NB4 (cell line): ENCODE data around the gene CERS1.

Experiments
- DNase-seq: peaks from one replicate; pipeline ENCODE4 v3.0.0; 2010; ENCODE audit warnings: low read depth
- H3K4me3 ChIP-seq: one replicate; pipeline ENCODE4 v1.5.1; 2011; ENCODE audit warnings: mild to moderate bottlenecking, low read depth, low read length, moderate library complexity
- CTCF ChIP-seq: IDR thresholded peaks from one replicate; pipeline ENCODE4 v1.5.1; 2012; ENCODE audit warnings: low read depth, low read length
- MAX ChIP-seq: IDR thresholded peaks from 2 replicates; pipeline ENCODE4 v1.6.1; 2011; ENCODE audit warnings: low read depth, low read length
- MYC ChIP-seq: IDR thresholded peaks from 2 replicates; pipeline ENCODE4 v1.6.1; 2011; ENCODE audit warnings: low read depth, low read length
- POLR2A ChIP-seq: IDR thresholded peaks from 2 replicates; pipeline ENCODE4 v1.6.1; 2011; ENCODE audit warnings: mild to moderate bottlenecking; ENCODE audit not compliant: insufficient read length; ENCODE audit errors: extremely low read depth

The CERS1 gene

GRCh38 chr19:18867199-18867598, 28.8 kb downstream of the CERS1 start:
- no peak overlapping the region for H3K4me3 ChIP-seq
- no peak for DNase-seq
- TF ChIP-seq MYC: no peak
- TF ChIP-seq POLR2A: no peak
- TF ChIP-seq MAX: no peak
- TF ChIP-seq CTCF: no peak

GRCh38 chr19:18866800-18867123, 29.2 kb downstream of the CERS1 start:
- TF ChIP-seq POLR2A (no peak), CTCF (no peak), MAX (no peak), MYC (no peak)
- DNase-seq: no peak
- H3K4me3 ChIP-seq: no peak overlapping the region

GRCh38 chr19:18865973-18866799, 29.8 kb downstream of the CERS1 start:
- DNase-seq: peak; percentile 68
- no peak overlapping the region for H3K4me3 ChIP-seq
- peak; percentile 83 for TF ChIP-seq MYC
- peak; percentile 24 for TF ChIP-seq POLR2A
- peak; percentile 63 for TF ChIP-seq MAX
- peak; percentile 83 for TF ChIP-seq CTCF

GRCh38 chr19:18865106-18865972, 30.6 kb downstream of the CERS1 start:
- H3K4me3 ChIP-seq: no peak overlapping the region
- TF ChIP-seq MYC (no peak), MAX (no peak), CTCF (no peak), POLR2A (no peak)
- DNase-seq: no peak

- TF ChIP-seq POLR2A: no peak
- TF ChIP-seq MAX: no peak
- no peak for TF ChIP-seq CTCF
- no peak for TF ChIP-seq MYC
- DNase-seq: no peak
- no peak overlapping the region for H3K4me3 ChIP-seq
Measured at GRCh38 chr19:18863843-18864362, 32.1 kb downstream of the CERS1 start.
